ENCODE measurements around the gene STK32B. TPM values are rescaled to one million over a fixed set of nuclear protein-coding genes. Genes with fewer than 3 reads are reported as not detected.
A peak's percentile ranks its signal among the peaks of the same experiment; 100 is the strongest.
"Not testable (repeated sequence)": the region's sequence is repeated elsewhere in the genome, so short reads cannot be mapped to it uniquely, and the experiment has no call there.

Gene STK32B
- total and polyA plus RNA-seq, 5 donors from 2014 or later: not detected

DNA sequence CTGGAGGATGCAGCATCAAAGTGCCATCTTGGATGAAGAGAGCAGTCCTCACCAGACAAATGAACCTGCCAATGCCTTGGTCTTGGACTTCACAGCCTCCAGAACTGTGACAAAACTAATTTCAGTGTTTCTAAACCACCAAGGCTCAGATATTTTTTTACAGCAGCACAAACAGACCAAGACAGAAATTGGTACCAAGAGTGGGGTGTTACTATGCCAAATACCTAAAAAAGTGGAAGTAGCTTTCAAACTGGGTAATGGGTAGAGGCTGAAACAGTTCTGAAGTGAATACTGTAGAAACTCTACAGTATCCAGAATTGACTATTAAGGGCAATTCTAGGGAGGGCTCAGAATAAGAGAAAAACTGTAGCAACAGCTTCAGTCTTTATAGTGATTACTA, 170.8 kb downstream of the STK32B start:
- DNase-seq (no peak), ATAC-seq (ENCODE audit: low read depth in 2 of 2) (no peak)
- no peaks in the 10 kb centered on the region for H3K36me3 ChIP-seq (ENCODE audit: control insufficient read depth, insufficient read depth, low read length)
- Mint-ChIP-seq H3K4me3 (peak overlapping the region in 1 of 4 donors; percentile 18), H3K9me3 (peaks cover 0 to 23% (median 11%) of the 10 kb centered on the region in 7 donors), H3K27me3 (no peaks in the 10 kb centered on the region), H3K27ac (no peak overlapping the region), H3K36me3 (no peaks in the 10 kb centered on the region), H3K4me1 (no peaks in the 10 kb centered on the region)
- peaks cover 10 to 14% of the 10 kb centered on the region in 2 experiments for H3K9me3 ChIP-seq (ENCODE audit: control insufficient read depth in 2 of 2, low read length in 2 of 2)
- H3K27me3 ChIP-seq (ENCODE audit: control insufficient read depth, insufficient read depth, low read length): no peaks in the 10 kb centered on the region
- H3K4me3 ChIP-seq (ENCODE audit: low read depth, low read length): no peak overlapping the region
- H3K4me1 ChIP-seq (ENCODE audit: control insufficient read depth, insufficient read depth, low read length, poor library complexity, severe bottlenecking): no peaks in the 10 kb centered on the region
- H3K27ac ChIP-seq (ENCODE audit: insufficient read depth, low read length, poor library complexity, severe bottlenecking): no peak overlapping the region

DNA sequence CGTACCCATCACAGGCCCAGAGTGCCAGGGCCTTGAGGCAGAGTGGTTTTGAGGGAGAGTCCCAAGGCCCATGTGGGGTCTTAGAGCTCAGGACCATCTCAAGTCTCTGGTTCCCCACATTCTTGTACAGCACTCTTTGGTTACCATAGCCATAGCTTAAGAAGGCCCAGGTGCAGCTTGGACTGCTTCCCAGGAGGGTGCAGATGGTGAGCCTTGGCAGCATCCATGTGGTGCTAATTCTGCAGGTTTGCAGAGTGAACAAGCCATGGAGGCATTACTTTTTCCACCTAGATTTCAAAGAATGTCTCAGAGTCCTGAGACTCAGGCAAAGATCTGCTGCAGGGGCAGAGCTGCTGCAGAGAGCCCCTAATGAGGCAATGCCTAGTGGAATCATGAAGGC, 171.7 kb downstream of the STK32B start:
- Histone ChIP-seq H3K4me3 (ENCODE audit: low read depth, low read length) (no peak overlapping the region), H3K4me1 (ENCODE audit: control insufficient read depth, insufficient read depth, low read length, poor library complexity, severe bottlenecking) (no peaks in the 10 kb centered on the region), H3K27ac (ENCODE audit: insufficient read depth, low read length, poor library complexity, severe bottlenecking) (no peak overlapping the region), H3K9me3 (ENCODE audit: control insufficient read depth in 2 of 2, low read length in 2 of 2) (peaks cover 10 to 14% of the 10 kb centered on the region in 2 experiments), H3K27me3 (ENCODE audit: control insufficient read depth, insufficient read depth, low read length) (no peaks in the 10 kb centered on the region), H3K36me3 (ENCODE audit: control insufficient read depth, insufficient read depth, low read length) (no peaks in the 10 kb centered on the region)
- H3K27me3 Mint-ChIP-seq: no peaks in the 10 kb centered on the region
- H3K4me1 Mint-ChIP-seq: no peaks in the 10 kb centered on the region
- H3K27ac Mint-ChIP-seq: no peak overlapping the region
- no peak for DNase-seq
- no peaks in the 10 kb centered on the region for H3K36me3 Mint-ChIP-seq
- peaks cover 0 to 23% (median 11%) of the 10 kb centered on the region in 7 donors for H3K9me3 Mint-ChIP-seq
- H3K4me3 Mint-ChIP-seq: no peak overlapping the region
- ATAC-seq (ENCODE audit: low read depth in 2 of 2): no peak

DNA sequence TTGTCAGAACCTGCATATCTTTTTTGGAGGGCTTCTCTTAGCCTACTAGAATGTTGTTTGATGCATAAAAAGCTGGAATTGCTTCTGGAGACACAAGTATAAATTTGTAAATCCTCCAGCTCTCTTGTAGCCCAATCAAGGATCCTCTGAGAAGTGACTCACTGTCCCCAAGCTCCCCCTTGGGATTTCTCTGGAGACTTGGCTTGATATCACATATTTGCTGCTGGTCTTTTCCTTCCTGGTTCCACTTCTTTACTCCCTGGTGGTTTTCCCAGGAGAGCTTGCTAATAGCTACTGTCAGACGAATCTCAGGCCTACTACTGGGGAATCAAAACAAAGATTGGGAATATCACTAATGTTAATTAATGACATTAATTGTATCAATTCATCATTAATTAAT, 173.1 kb downstream of the STK32B start:
- Histone ChIP-seq H3K27ac (ENCODE audit: insufficient read depth, low read length, poor library complexity, severe bottlenecking) (no peak overlapping the region), H3K4me1 (ENCODE audit: control insufficient read depth, insufficient read depth, low read length, poor library complexity, severe bottlenecking) (no peaks in the 10 kb centered on the region), H3K36me3 (ENCODE audit: control insufficient read depth, insufficient read depth, low read length) (no peaks in the 10 kb centered on the region), H3K27me3 (ENCODE audit: control insufficient read depth, insufficient read depth, low read length) (no peaks in the 10 kb centered on the region), H3K4me3 (ENCODE audit: low read depth, low read length) (no peak overlapping the region), H3K9me3 (ENCODE audit: control insufficient read depth in 2 of 2, low read length in 2 of 2) (peaks cover 10 to 14% of the 10 kb centered on the region in 2 experiments)
- Mint-ChIP-seq H3K9me3 (peaks cover 0 to 23% (median 11%) of the 10 kb centered on the region in 7 donors), H3K27me3 (no peaks in the 10 kb centered on the region), H3K4me3 (no peak overlapping the region), H3K36me3 (no peaks in the 10 kb centered on the region), H3K4me1 (no peaks in the 10 kb centered on the region), H3K27ac (no peak overlapping the region)
- no peak for ATAC-seq (ENCODE audit: low read depth in 2 of 2)
- no peak for DNase-seq

DNA sequence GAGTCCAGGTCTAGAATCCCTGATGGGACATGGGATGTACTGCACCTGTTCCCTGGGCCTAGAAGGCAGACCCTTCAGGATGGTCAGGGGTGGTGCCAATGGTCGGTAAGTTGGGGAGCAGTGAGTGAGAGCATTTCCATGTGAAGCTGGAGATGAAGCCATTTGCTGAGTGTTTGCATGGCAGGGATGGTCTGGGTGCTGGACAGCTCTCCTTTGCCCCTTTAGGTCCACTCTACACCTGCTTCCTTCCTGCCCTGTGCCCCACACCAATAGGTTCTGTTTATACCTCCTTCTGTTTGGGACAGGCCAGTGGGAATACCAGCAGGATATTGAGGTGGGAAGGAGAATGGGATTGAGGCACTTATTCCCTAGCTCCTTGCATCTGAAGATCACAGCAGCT, 181.3 kb downstream of the STK32B start:
- peaks cover 0 to 5% (median 0%) of the 10 kb centered on the region in 7 donors for H3K9me3 Mint-ChIP-seq
- no peaks in the 10 kb centered on the region for H3K4me1 Mint-ChIP-seq
- no peaks in the 10 kb centered on the region for H3K27me3 Mint-ChIP-seq

DNA sequence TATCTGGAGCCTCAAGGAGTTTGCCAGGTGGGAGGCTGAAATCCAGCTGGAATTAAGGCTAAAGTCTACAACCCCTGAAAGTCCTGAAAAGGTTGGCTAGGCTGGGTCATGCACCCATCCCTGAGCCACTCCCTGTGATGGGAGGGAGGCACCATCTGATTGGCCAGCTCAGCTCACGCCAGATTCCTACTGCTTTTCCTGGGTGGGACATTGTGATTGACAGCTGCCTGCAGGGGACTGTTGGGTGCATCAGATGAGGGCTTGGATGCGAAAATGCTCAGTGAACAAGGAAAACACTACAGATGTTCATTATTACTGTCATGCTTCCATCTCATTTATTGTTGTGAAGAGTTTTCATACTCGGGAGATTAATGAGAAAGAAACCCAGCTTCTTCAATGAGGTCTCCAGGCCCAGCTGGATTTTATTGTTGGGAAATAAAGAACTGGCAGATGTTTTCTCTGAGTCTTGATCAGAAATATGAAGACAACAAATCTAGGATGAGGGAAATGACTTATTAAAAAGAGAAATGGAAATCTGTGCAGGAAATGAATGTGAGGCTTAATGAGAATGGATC, 185.9 kb downstream of the STK32B start:
- Histone ChIP-seq H3K4me3 (ENCODE audit: low read depth, low read length) (no peak overlapping the region), H3K9me3 (ENCODE audit: control insufficient read depth in 2 of 2, low read length in 2 of 2) (no peaks in the 10 kb centered on the region), H3K27me3 (ENCODE audit: control insufficient read depth, insufficient read depth, low read length) (no peaks in the 10 kb centered on the region), H3K4me1 (ENCODE audit: control insufficient read depth, insufficient read depth, low read length, poor library complexity, severe bottlenecking) (no peaks in the 10 kb centered on the region), H3K36me3 (ENCODE audit: control insufficient read depth, insufficient read depth, low read length) (no peaks in the 10 kb centered on the region), H3K27ac (ENCODE audit: insufficient read depth, low read length, poor library complexity, severe bottlenecking) (no peak overlapping the region)
- H3K27me3 Mint-ChIP-seq: no peaks in the 10 kb centered on the region
- H3K9me3 Mint-ChIP-seq: peaks cover 0 to 5% (median 0%) of the 10 kb centered on the region in 7 donors
- no peak overlapping the region for H3K27ac Mint-ChIP-seq
- no peak overlapping the region for H3K4me3 Mint-ChIP-seq
- no peaks in the 10 kb centered on the region for H3K4me1 Mint-ChIP-seq
- no peak for DNase-seq
- ATAC-seq (ENCODE audit: low read depth in 2 of 2): no peak
- no peaks in the 10 kb centered on the region for H3K36me3 Mint-ChIP-seq

More for the DNA sequence above, 181.3 kb downstream of the STK32B start:
- no peak overlapping the region for H3K27ac Mint-ChIP-seq
- Histone ChIP-seq H3K36me3 (ENCODE audit: control insufficient read depth, insufficient read depth, low read length) (no peaks in the 10 kb centered on the region), H3K27ac (ENCODE audit: insufficient read depth, low read length, poor library complexity, severe bottlenecking) (no peak overlapping the region), H3K4me1 (ENCODE audit: control insufficient read depth, insufficient read depth, low read length, poor library complexity, severe bottlenecking) (no peaks in the 10 kb centered on the region), H3K4me3 (ENCODE audit: low read depth, low read length) (no peak overlapping the region), H3K27me3 (ENCODE audit: control insufficient read depth, insufficient read depth, low read length) (no peaks in the 10 kb centered on the region), H3K9me3 (ENCODE audit: control insufficient read depth in 2 of 2, low read length in 2 of 2) (no peaks in the 10 kb centered on the region)
- ATAC-seq (ENCODE audit: low read depth in 2 of 2): no peak
- H3K36me3 Mint-ChIP-seq: no peaks in the 10 kb centered on the region
- no peak for DNase-seq
- no peak overlapping the region for H3K4me3 Mint-ChIP-seq

DNA sequence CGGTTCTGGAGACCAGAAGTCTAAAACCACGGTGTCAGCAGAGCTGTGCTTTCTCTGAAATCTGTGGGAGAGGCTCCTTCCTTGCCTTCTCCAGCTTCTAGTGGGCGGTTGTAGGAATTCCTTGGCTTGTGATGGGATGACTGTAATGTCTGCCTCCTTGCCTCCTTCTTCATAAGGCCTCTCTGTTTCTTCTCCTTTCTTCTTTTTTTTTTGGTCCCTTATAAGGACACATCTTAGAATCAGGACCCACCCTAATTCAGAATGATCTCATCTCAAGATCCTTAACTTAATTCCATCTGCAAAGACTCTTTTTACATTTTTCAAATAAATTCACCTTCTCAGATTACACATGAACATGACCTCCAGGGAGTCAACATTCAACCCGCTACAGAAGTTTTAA, 186.9 kb downstream of the STK32B start:
- Histone ChIP-seq H3K27me3 (ENCODE audit: control insufficient read depth, insufficient read depth, low read length) (no peaks in the 10 kb centered on the region), H3K9me3 (ENCODE audit: control insufficient read depth in 2 of 2, low read length in 2 of 2) (no peaks in the 10 kb centered on the region), H3K4me3 (ENCODE audit: low read depth, low read length) (no peak overlapping the region), H3K4me1 (ENCODE audit: control insufficient read depth, insufficient read depth, low read length, poor library complexity, severe bottlenecking) (no peaks in the 10 kb centered on the region), H3K27ac (ENCODE audit: insufficient read depth, low read length, poor library complexity, severe bottlenecking) (no peak overlapping the region), H3K36me3 (ENCODE audit: control insufficient read depth, insufficient read depth, low read length) (no peaks in the 10 kb centered on the region)
- Mint-ChIP-seq H3K9me3 (peaks cover 0 to 5% (median 0%) of the 10 kb centered on the region in 7 donors), H3K36me3 (no peaks in the 10 kb centered on the region), H3K4me3 (no peak overlapping the region), H3K4me1 (no peaks in the 10 kb centered on the region), H3K27me3 (no peaks in the 10 kb centered on the region), H3K27ac (no peak overlapping the region)
- no peak for DNase-seq
- no peak for ATAC-seq (ENCODE audit: low read depth in 2 of 2)

DNA sequence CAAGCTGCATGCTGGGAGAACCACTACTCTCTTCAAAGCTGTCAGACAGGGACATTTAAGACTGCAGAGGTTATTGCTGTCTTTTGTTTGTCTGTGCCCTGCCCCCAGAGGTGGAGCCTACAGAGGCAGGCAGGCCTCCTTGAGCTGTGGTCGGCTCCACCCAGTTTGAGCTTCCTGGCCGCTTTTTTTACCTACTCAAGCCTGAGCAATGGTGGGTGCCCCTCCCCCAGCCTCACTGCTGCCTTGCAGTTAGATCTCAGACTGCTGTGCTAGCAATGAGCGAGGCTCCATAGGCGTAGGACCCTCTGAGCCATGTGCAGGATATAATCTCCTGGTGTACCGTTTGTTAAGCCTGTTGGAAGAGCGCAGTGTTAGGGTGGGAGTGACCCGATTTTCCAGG, 195.8 kb downstream of the STK32B start:
- not testable (repeated sequence) for H3K4me3 ChIP-seq (ENCODE audit: low read depth, low read length); H3K27ac Mint-ChIP-seq

DNA sequence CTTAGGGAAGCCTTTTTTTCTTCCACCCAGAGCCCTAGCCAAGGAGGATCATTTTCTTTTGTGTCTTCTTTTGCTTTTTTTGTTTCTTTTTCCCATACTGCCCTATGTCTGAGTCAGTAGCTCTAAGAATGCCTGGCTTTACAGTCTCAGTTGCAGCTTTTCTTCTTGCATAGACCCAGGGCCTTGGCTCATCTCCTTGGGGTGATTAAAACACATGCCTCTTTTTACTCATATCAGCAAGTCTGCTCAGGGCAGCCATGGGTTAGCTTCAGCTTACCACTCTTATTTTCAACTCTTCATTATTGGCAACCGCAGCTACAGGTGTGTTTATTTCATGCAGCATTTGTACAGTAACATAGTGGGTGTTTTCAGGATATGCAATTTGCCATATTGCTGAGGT, 196.5 kb downstream of the STK32B start:
- no peaks in the 10 kb centered on the region for H3K36me3 Mint-ChIP-seq
- DNase-seq (no peak), ATAC-seq (ENCODE audit: low read depth in 2 of 2) (no peak)
- Histone ChIP-seq H3K4me3 (ENCODE audit: low read depth, low read length) (no peak overlapping the region), H3K36me3 (ENCODE audit: control insufficient read depth, insufficient read depth, low read length) (no peaks in the 10 kb centered on the region), H3K27ac (ENCODE audit: insufficient read depth, low read length, poor library complexity, severe bottlenecking) (no peak overlapping the region), H3K4me1 (ENCODE audit: control insufficient read depth, insufficient read depth, low read length, poor library complexity, severe bottlenecking) (no peaks in the 10 kb centered on the region), H3K9me3 (ENCODE audit: control insufficient read depth in 2 of 2, low read length in 2 of 2) (no peaks in the 10 kb centered on the region), H3K27me3 (ENCODE audit: control insufficient read depth, insufficient read depth, low read length) (no peaks in the 10 kb centered on the region)
- no peak overlapping the region for H3K4me3 Mint-ChIP-seq
- peaks cover 0 to 2% (median 0%) of the 10 kb centered on the region in 7 donors for H3K9me3 Mint-ChIP-seq
- no peaks in the 10 kb centered on the region for H3K27me3 Mint-ChIP-seq
- peaks cover 0 to 7% (median 0%) of the 10 kb centered on the region in 4 donors for H3K4me1 Mint-ChIP-seq
- no peak overlapping the region for H3K27ac Mint-ChIP-seq

More for the DNA sequence above, 195.8 kb downstream of the STK32B start:
- not testable (repeated sequence) for H3K9me3 Mint-ChIP-seq; H3K4me1 ChIP-seq (ENCODE audit: control insufficient read depth, insufficient read depth, low read length, poor library complexity, severe bottlenecking); ATAC-seq (ENCODE audit: low read depth in 2 of 2); H3K27me3 Mint-ChIP-seq; H3K36me3 ChIP-seq (ENCODE audit: control insufficient read depth, insufficient read depth, low read length); H3K36me3 Mint-ChIP-seq; H3K27me3 ChIP-seq (ENCODE audit: control insufficient read depth, insufficient read depth, low read length); H3K4me3 Mint-ChIP-seq; DNase-seq; H3K9me3 ChIP-seq (ENCODE audit: control insufficient read depth in 2 of 2, low read length in 2 of 2); H3K4me1 Mint-ChIP-seq; H3K27ac ChIP-seq (ENCODE audit: insufficient read depth, low read length, poor library complexity, severe bottlenecking)

Data from CD4-positive, CD25-positive, alpha-beta regulatory T cell (primary cell).